Endothelial cell of hepatic sinusoid (primary cell): ENCODE data around the gene THAP8.

ENCODE experiments used
- in situ Hi-C: cut with HindIII; loops from 2 replicates; pipeline ENCODE4 v1.10.0; 2017; ENCODE audit warnings: low sequenced_read_pairs

The THAP8 gene

GRCh38 chr19:36054119-36054732, at the start of gene THAP8:
Gene THAP8, minus strand, starts transcription at chr19:36054285. Its CDS starts 68 bp downstream, at chr19:36054217.
- in situ Hi-C loops: no loop called here

- in situ Hi-C loops: no loop called here
Observed at GRCh38 chr19:36103040-36103626, 49.0 kb upstream of the THAP8 start.

GRCh38 chr19:36101550-36102327, 47.7 kb upstream of the THAP8 start:
- in situ Hi-C loops: no loop called here

- in situ Hi-C loops: no loop called here
Observed at GRCh38 chr19:36100476-36100875, 46.4 kb upstream of the THAP8 start.

GRCh38 chr19:36099166-36099785, 45.2 kb upstream of the THAP8 start:
- in situ Hi-C loops: no loop called here

- in situ Hi-C loops: no loop called here
Observed at GRCh38 chr19:36097036-36097435, 43.0 kb upstream of the THAP8 start.

- in situ Hi-C loops: no loop called here
Observed at GRCh38 chr19:36093687-36094086, 39.6 kb upstream of the THAP8 start.

GRCh38 chr19:36093146-36093662, 39.1 kb upstream of the THAP8 start:
- in situ Hi-C loops: no loop called here

- in situ Hi-C loops: no loop called here
Observed at GRCh38 chr19:36092566-36092965, 38.5 kb upstream of the THAP8 start.

- in situ Hi-C loops: no loop called here
Observed at GRCh38 chr19:36090910-36091695, 37.0 kb upstream of the THAP8 start.

- in situ Hi-C loops: no loop called here
Observed at GRCh38 chr19:36089847-36090246, 35.8 kb upstream of the THAP8 start.

- in situ Hi-C loops: no loop called here
Observed at GRCh38 chr19:36086326-36086725, 32.2 kb upstream of the THAP8 start.

- in situ Hi-C loops: no loop called here
Observed at GRCh38 chr19:36084231-36085009, 30.3 kb upstream of the THAP8 start.

GRCh38 chr19:36082916-36083315, 28.8 kb upstream of the THAP8 start:
- in situ Hi-C loops: no loop called here

GRCh38 chr19:36081894-36082293, 27.8 kb upstream of the THAP8 start:
- in situ Hi-C loops: no loop called here

GRCh38 chr19:36081385-36081784, 27.3 kb upstream of the THAP8 start:
- in situ Hi-C loops: no loop called here

GRCh38 chr19:36079389-36079945, 25.4 kb upstream of the THAP8 start:
- in situ Hi-C loops: no loop called here

GRCh38 chr19:36073121-36073876, 19.2 kb upstream of the THAP8 start:
- in situ Hi-C loops: no loop called here

- in situ Hi-C loops: no loop called here
Observed at GRCh38 chr19:36072081-36072480, 18.0 kb upstream of the THAP8 start.
